H1 (cell line): ENCODE measurements around the gene LYAR.

ENCODE experiments used
- EZH2 ChIP-seq: fragments of 200-600 bp; sonication (generic); IDR thresholded peaks from 2 replicates; pipeline ENCODE4 v1.7.1; 2012; ENCODE audit warnings: low read depth, mild to moderate bottlenecking, moderate library complexity, low read length, inconsistent platforms; ENCODE audit not compliant: severe bottlenecking
- ZNF274 ChIP-seq: IDR thresholded peaks from 2 replicates; pipeline ENCODE4 v1.7.0; 2012; ENCODE audit warnings: low read length, borderline replicate concordance; ENCODE audit errors: extremely low read depth

DNA sequence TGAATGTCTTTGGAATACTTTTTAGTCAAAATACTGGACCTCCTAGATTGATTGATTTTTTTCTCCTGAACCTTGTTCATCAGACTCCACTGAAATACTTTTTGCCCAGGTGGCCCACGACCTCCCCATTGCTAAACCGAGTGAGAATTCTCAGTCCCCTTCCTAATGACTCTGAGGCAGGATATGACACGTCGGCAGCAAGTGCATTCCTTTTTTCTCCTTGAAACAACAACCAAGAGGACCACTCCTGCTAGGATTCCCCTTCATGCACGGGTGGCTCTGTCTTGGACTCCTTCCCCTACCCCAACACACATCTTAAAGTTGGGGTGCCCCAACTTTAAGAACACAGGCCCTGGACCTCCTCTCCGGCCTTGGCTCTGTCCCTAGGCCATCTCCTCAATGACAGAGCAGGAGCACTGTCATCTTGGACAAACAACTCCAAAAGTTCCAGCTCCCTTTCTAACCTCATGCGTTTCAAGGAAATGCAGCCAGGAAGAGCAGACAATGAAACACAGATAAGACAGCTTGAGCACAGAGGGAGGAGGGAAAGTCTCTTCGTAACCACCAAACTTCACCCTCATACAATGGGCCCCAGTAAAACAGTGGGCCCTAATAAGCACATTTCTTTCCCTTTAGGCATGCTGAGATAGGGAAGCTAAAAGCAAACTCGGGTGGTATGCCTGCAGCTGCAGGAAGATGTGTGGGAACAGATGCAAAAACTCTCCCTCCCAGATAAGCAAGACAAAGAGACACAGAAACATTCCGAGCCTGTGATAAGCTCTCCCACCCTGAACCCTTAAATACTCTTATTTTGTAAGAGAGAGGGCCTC, 34.0 kb upstream of the LYAR start:
- TF ChIP-seq ZNF274 (no peak), EZH2 (no peak)
